Fibroblast of lung (primary cell): ENCODE measurements around the gene SYCN. TPM values are rescaled to one million over a fixed set of nuclear protein-coding genes. Genes with fewer than 3 reads are reported as not detected.

ENCODE experiments used
- DNase-seq, 2 donors: peaks; one replicate each; pipeline versions ENCODE4 v3.0.0 to v3.0.0-alpha.2; 2010; ENCODE audit warnings: low read depth in 2 of 2
- H2AFZ ChIP-seq: 2 replicates; pipeline ENCODE4 v1.5.1; 2012; ENCODE audit warnings: low read length, control low read depth, inconsistent platforms
- H3K27ac ChIP-seq: 2 replicates; pipeline ENCODE4 v1.5.1; 2011; ENCODE audit warnings: low read length, control low read depth; ENCODE audit not compliant: insufficient read depth
- H3K27me3 ChIP-seq: 2 replicates; pipeline ENCODE4 v1.5.1; 2011; ENCODE audit warnings: mild to moderate bottlenecking, low read length; ENCODE audit not compliant: control insufficient read depth, insufficient read depth
- H3K36me3 ChIP-seq: 2 replicates; pipeline ENCODE4 v1.5.1; 2011; ENCODE audit warnings: low read length; ENCODE audit not compliant: control insufficient read depth, insufficient read depth
- H3K4me1 ChIP-seq: 2 replicates; pipeline ENCODE4 v1.5.1; 2011; ENCODE audit warnings: low read length; ENCODE audit not compliant: control insufficient read depth, insufficient read depth; ENCODE audit errors: extremely low read depth
- H3K4me2 ChIP-seq: 2 replicates; pipeline ENCODE4 v1.5.1; 2011; ENCODE audit warnings: low read length, control low read depth; ENCODE audit not compliant: insufficient read depth; ENCODE audit errors: extremely low read depth
- H3K4me3 ChIP-seq, 4 experiments: fragments of 200-600 bp in 1 of 4; sonication (generic) in 1 of 4; replicated peaks in 1 of 4; 2 replicates each; pipeline ENCODE4 v1.5.1; 2011 to 2016; ENCODE audit warnings: low read length in 4 of 4, low read depth in 3 of 4, mild to moderate bottlenecking in 3 of 4, control low read depth in 2 of 4, inconsistent platforms in 1 of 4, mixed read lengths in 1 of 4; ENCODE audit not compliant: insufficient read depth in 1 of 4; ENCODE audit errors: control extremely low read depth in 1 of 4
- H3K79me2 ChIP-seq: 2 replicates; pipeline ENCODE4 v1.5.1; 2012; ENCODE audit warnings: mild to moderate bottlenecking, low read length, inconsistent platforms; ENCODE audit not compliant: control insufficient read depth, insufficient read depth
- H3K9ac ChIP-seq: 2 replicates; pipeline ENCODE4 v1.5.1; 2011; ENCODE audit warnings: mild to moderate bottlenecking, low read length, control low read depth; ENCODE audit not compliant: insufficient read depth
- H3K9me3 ChIP-seq: 2 replicates; pipeline ENCODE4 v1.5.1; 2012; ENCODE audit warnings: low read depth, low read length; ENCODE audit not compliant: control insufficient read depth, insufficient read depth
- H4K20me1 ChIP-seq: 2 replicates; pipeline ENCODE4 v1.5.1; 2011; ENCODE audit warnings: low read length; ENCODE audit not compliant: control insufficient read depth, insufficient read depth; ENCODE audit errors: extremely low read depth
- EZH2 ChIP-seq: IDR thresholded peaks from 2 replicates; pipeline ENCODE4 v1.5.1; 2012; ENCODE audit warnings: low read length, control low read depth, mild to moderate bottlenecking; ENCODE audit errors: missing control alignments
- polyA plus RNA-seq, 2 donors: library from polyadenylated mRNA; depleted of rRNA in 1 of 2; stranded (reverse) in 1 of 2; unstranded in 1 of 2; fragments of >200 nt; gene quantifications; 2 replicates each; pipeline ENCODE4 v1.2.1, GENCODE V29; 2011 to 2012; ENCODE audit warnings: missing spikeins in 1 of 2
- total RNA-seq: library from RNA; depleted of rRNA; stranded (reverse); fragments of >200 nt; gene quantifications from 2 replicates; pipeline ENCODE4 v1.2.1, GENCODE V29; 2014
- TF ChIP-seq, protein P1 (sequence below), 2 donors: IDR thresholded peaks in 1 of 2; conservative IDR thresholded peaks in 1 of 2; 1 replicate in 1 of 2; 2 replicates in 1 of 2; pipeline ENCODE4 v1.5.1; 2011 to 2012; ENCODE audit warnings: low read length in 2 of 2, control low read depth in 1 of 2, inconsistent platforms in 1 of 2, low read depth in 1 of 2, mild to moderate bottlenecking in 1 of 2

The SYCN gene
- total and polyA plus RNA-seq, 2 donors (not counting 1 experiment from before 2014, with no cell fraction given): not detected

DNA sequence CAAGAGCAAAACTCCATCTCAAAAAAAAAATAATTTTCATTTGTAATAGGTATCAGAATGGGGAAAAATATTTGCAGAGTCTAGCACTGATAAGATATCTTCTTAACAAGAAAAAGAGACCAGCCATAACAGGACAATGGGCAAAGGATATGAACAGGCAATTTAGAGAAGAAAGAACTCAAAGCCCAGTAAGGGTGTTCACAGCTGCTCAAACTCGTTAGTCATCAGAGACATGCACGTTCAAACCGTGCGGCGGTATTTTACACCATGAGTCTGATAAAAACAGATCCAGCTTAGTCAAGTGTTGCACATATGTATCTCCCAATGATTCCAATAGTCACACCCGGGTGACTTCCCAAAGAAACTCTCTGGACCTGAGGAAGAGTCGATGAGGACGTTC, 21.0 kb downstream of the SYCN start:
- Histone ChIP-seq H3K4me3 (no peak overlapping the region), H3K9ac (no peak overlapping the region), H3K9me3 (no peaks in the 10 kb centered on the region), H3K4me1 (no peaks in the 10 kb centered on the region), H2AFZ (no peak overlapping the region), H3K79me2 (no peaks in the 10 kb centered on the region), H3K4me2 (no peak overlapping the region), H4K20me1 (no peaks in the 10 kb centered on the region), H3K36me3 (peaks cover 5% of the 10 kb centered on the region), H3K27ac (no peak overlapping the region), H3K27me3 (no peaks in the 10 kb centered on the region)
- DNase-seq: no peak
- TF ChIP-seq EZH2: no peak
- TF ChIP-seq, protein P1, sequence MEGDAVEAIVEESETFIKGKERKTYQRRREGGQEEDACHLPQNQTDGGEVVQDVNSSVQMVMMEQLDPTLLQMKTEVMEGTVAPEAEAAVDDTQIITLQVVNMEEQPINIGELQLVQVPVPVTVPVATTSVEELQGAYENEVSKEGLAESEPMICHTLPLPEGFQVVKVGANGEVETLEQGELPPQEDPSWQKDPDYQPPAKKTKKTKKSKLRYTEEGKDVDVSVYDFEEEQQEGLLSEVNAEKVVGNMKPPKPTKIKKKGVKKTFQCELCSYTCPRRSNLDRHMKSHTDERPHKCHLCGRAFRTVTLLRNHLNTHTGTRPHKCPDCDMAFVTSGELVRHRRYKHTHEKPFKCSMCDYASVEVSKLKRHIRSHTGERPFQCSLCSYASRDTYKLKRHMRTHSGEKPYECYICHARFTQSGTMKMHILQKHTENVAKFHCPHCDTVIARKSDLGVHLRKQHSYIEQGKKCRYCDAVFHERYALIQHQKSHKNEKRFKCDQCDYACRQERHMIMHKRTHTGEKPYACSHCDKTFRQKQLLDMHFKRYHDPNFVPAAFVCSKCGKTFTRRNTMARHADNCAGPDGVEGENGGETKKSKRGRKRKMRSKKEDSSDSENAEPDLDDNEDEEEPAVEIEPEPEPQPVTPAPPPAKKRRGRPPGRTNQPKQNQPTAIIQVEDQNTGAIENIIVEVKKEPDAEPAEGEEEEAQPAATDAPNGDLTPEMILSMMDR (conservative IDR thresholded peaks at IDR 0.05 in 1 of 2, IDR thresholded peaks at IDR 0.05 in 1 of 2; ENCODE audit: low read depth in 1 of 2, low read length in 2 of 2): no peak

DNA sequence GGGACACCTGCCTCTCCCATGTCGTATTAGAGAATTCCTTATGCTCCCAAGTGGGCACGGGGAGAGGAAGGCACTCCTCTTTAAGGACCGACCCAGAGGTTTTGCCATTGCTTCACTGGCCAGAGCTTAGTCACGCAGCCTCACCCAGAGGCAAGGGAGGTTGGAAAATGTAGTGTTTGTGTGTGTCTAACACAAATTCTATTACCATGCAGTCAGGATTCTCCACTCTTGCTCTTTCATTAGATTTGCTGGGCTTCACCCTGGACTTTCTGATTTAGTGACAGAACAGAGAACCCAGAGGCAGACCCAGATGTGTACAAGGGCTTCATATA, 21.9 kb downstream of the SYCN start:
- no peak overlapping the region for H3K27ac ChIP-seq
- no peak for DNase-seq
- no peaks in the 10 kb centered on the region for H3K9me3 ChIP-seq
- H3K79me2 ChIP-seq: no peaks in the 10 kb centered on the region
- no peak overlapping the region for H3K9ac ChIP-seq
- no peak overlapping the region for H3K4me3 ChIP-seq
- H4K20me1 ChIP-seq: no peaks in the 10 kb centered on the region
- H3K27me3 ChIP-seq: no peaks in the 10 kb centered on the region
- H3K4me1 ChIP-seq: no peaks in the 10 kb centered on the region
- H3K36me3 ChIP-seq: peaks cover 5% of the 10 kb centered on the region
- H2AFZ ChIP-seq: no peak overlapping the region
- no peak for TF ChIP-seq EZH2
- TF ChIP-seq, protein P1 (conservative IDR thresholded peaks at IDR 0.05 in 1 of 2, IDR thresholded peaks at IDR 0.05 in 1 of 2; ENCODE audit: low read depth in 1 of 2, low read length in 2 of 2): no peak
- H3K4me2 ChIP-seq: no peak overlapping the region

DNA sequence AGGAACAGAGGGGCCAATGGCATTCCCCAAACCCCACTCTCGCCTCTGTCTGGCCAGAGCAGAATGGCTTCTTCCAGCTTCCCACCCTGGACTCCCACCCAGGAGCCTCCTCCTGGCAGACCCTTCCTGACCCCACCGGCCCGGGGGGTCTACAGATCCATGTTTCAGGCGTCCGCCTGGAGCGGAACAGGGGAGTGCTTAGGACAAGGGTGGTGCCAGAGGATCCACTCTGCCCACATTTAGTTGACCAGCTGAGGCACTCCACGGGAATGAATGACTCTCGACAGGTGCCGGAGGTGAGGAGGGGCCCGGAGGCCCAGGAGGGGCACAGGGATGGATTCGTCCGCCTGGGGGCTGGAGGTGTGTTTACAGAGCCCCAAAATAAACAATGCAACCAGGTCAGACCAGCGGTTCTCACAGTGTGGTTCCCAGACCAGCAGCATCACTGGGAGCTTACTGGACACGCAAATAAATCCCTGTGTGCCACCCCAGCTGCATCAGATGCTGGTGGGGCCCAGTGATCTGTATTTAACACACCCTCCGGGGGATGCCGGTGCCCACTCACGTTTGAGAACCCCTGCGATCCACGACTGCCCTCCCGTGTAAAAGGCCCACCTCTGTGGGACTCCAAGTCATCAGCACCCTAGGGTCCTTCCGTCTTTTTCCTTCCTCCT, 22.4 kb downstream of the SYCN start:
- H3K36me3 ChIP-seq: peaks cover 5% of the 10 kb centered on the region
- H3K4me1 ChIP-seq: no peaks in the 10 kb centered on the region
- DNase-seq: no peak
- no peak for TF ChIP-seq EZH2
- TF ChIP-seq, protein P1 (conservative IDR thresholded peaks at IDR 0.05 in 1 of 2, IDR thresholded peaks at IDR 0.05 in 1 of 2; ENCODE audit: low read depth in 1 of 2, low read length in 2 of 2): no peak
- H3K4me3 ChIP-seq: no peak overlapping the region
- H3K27ac ChIP-seq: no peak overlapping the region
- H4K20me1 ChIP-seq: no peaks in the 10 kb centered on the region
- no peaks in the 10 kb centered on the region for H3K27me3 ChIP-seq
- no peak overlapping the region for H3K4me2 ChIP-seq
- no peak overlapping the region for H2AFZ ChIP-seq
- no peaks in the 10 kb centered on the region for H3K79me2 ChIP-seq
- H3K9ac ChIP-seq: no peak overlapping the region
- no peaks in the 10 kb centered on the region for H3K9me3 ChIP-seq
